Adipose tissue (tissue), 3 donors: ENCODE results near the gene NUDT13. TPM values are rescaled to one million over a fixed set of nuclear protein-coding genes. Genes with fewer than 3 reads are reported as not detected.
"Not testable (repeated sequence)": the region's sequence is repeated elsewhere in the genome, so short reads cannot be mapped to it uniquely, and the experiment has no call there.

Source experiments
- H3K27ac ChIP-seq: one replicate; pipeline ENCODE4 v1.5.1; 2013; ENCODE audit warnings: low read depth, low read length
- WGBS, 3 donors: extraction: QIAGEN DNeasy Blood & Tissue Kit; methylation state at CpG; one replicate each; pipeline ENCODE4 v1.1.7; 2013; 5-methylcytosine and 5-hydroxymethylcytosine counted together
- polyA plus RNA-seq, 3 donors: library from polyadenylated mRNA; stranded (reverse); fragments of 200-250 nt; gene quantifications; one replicate each; pipeline ENCODE4 v1.2.3, GENCODE V29; 2013
- donor health status: healthy with polysubstance abuse.
- donor health status: Bipolar disorder and iron deficiency.
- donor health status: healthy.

NUDT13 gene
- polyA plus RNA-seq, 3 donors, result 1.6 to 9.9 (median 1.7) TPM

- WGBS, 3 donors, result 76 to 99% (median 83%) methylated on average over 7 of the region's 8 CpGs
Observed at GRCh38 chr10:73150633-73151413, 40.6 kb downstream of the NUDT13 start.

GRCh38 chr10:73152009-73152408 lies 41.8 kb downstream of the NUDT13 start:
- 97 to 98% (median 97%) methylated on average over 3 of the region's 3 CpGs for WGBS, 3 donors
- no peak overlapping the region for H3K27ac ChIP-seq

More at GRCh38 chr10:73150633-73151413, 40.6 kb downstream of the NUDT13 start:
- H3K27ac ChIP-seq, result not testable (repeated sequence)

GRCh38 chr10:73156054-73156453 lies 45.8 kb downstream of the NUDT13 start:
- WGBS, 3 donors, result 91 to 95% (median 92%) methylated on average over 3 of the region's 3 CpGs
- H3K27ac ChIP-seq, result no peak overlapping the region

- H3K27ac ChIP-seq, result no peak overlapping the region
- 5 to 7% (median 6%) methylated on average over 5 of the region's 5 CpGs for WGBS, 3 donors
Observed at GRCh38 chr10:73159038-73159648, 48.9 kb downstream of the NUDT13 start.

- WGBS, 3 donors, result 83 to 92% (median 89%) methylated on average over 1 of the region's 1 CpG
- H3K27ac ChIP-seq, result no peak overlapping the region
Observed at GRCh38 chr10:73161079-73161478, 50.8 kb downstream of the NUDT13 start.

- WGBS, 3 donors, result 95 to 97% (median 95%) methylated on average over 3 of the region's 3 CpGs
- no peak overlapping the region for H3K27ac ChIP-seq
Observed at GRCh38 chr10:73161662-73162061, 51.4 kb downstream of the NUDT13 start.

GRCh38 chr10:73163096-73163495 lies 52.8 kb downstream of the NUDT13 start:
- 95 to 100% (median 97%) methylated on average over 2 of the region's 2 CpGs for WGBS, 3 donors
- no peak overlapping the region for H3K27ac ChIP-seq

GRCh38 chr10:73166972-73167371 lies 56.7 kb downstream of the NUDT13 start:
- H3K27ac ChIP-seq, result no peak overlapping the region

GRCh38 chr10:73167458-73167782 lies 57.2 kb downstream of the NUDT13 start:
- H3K27ac ChIP-seq, result peak overlapping the region; percentile 71
- WGBS, 3 donors, result 4 to 11% (median 9%) methylated on average over 5 of the region's 5 CpGs

More at GRCh38 chr10:73166972-73167371, 56.7 kb downstream of the NUDT13 start:
- WGBS, 3 donors, result 81 to 87% (median 84%) methylated on average over 2 of the region's 2 CpGs

GRCh38 chr10:73167783-73168464 lies 57.7 kb downstream of the NUDT13 start, which contains the start of the genes ECD and FAM149B1:
TSS of gene ECD (minus strand) at chr10:73168008. CDS start at chr10:73163937, 4,071 bp downstream.
TSS of gene FAM149B1 (plus strand) at chr10:73168119. CDS start at chr10:73168340, 221 bp downstream.
- peak within 1 kb of the TSS; percentile 71 for H3K27ac ChIP-seq
- WGBS, 3 donors, result 0 to 1% (median 1%) methylated on average over 37 to 49 of the region's 49 CpGs

- H3K27ac ChIP-seq, result no peak overlapping the region
- 0 to 1% (median 0%) methylated on average over 6 of the region's 6 CpGs for WGBS, 3 donors
Observed at GRCh38 chr10:73168465-73168803, 58.2 kb downstream of the NUDT13 start.

GRCh38 chr10:73169320-73169719 lies 59.1 kb downstream of the NUDT13 start:
- WGBS, 3 donors, result 94 to 99% (median 96%) methylated on average over 3 of the region's 3 CpGs
- H3K27ac ChIP-seq, result no peak overlapping the region

GRCh38 chr10:73172867-73173266 lies 62.6 kb downstream of the NUDT13 start:
- H3K27ac ChIP-seq, result no peak overlapping the region

- 95 to 100% (median 97%) methylated on average over 1 of the region's 1 CpG for WGBS, 3 donors
- H3K27ac ChIP-seq, result no peak overlapping the region
Observed at GRCh38 chr10:73174148-73174925, 64.1 kb downstream of the NUDT13 start.

Other genes with a start within 250 kb of the NUDT13 start
- gene OIT3, start 216.7 kb upstream of the NUDT13 start, polyA plus RNA-seq, result not detected
- not detected for gene PLA2G12B, start 155.6 kb upstream of the NUDT13 start, polyA plus RNA-seq
- 10 to 100 TPM; 13.4 to 20.9 (median 20.4) TPM for gene P4HA1, start 13.6 kb upstream of the NUDT13 start, polyA plus RNA-seq
- gene ECD, start 57.6 kb downstream of the NUDT13 start, polyA plus RNA-seq, result 10 to 100 TPM in 1 of 3 donors, 1 to 10 TPM in 2; 6.8 to 13.0 (median 7.2) TPM
- 10 to 100 TPM in 2 of 3 donors, 1 to 10 TPM in 1; 8.4 to 25.2 (median 11.6) TPM for gene FAM149B1, start 57.7 kb downstream of the NUDT13 start, polyA plus RNA-seq
- 1 to 10 TPM; 4.3 to 8.8 (median 5.6) TPM for gene DNAJC9, start 136.8 kb downstream of the NUDT13 start, polyA plus RNA-seq
- 10 to 100 TPM; 37.3 to 79.6 (median 52.4) TPM for gene MRPS16, start 142.2 kb downstream of the NUDT13 start, polyA plus RNA-seq
- 1 to 10 TPM; 1.6 to 3.0 (median 1.8) TPM for gene CFAP70, start 248.4 kb downstream of the NUDT13 start, polyA plus RNA-seq